ENCODE measurements around the gene MOV10L1. TPM values are rescaled to one million over a fixed set of nuclear protein-coding genes. Genes with fewer than 3 reads are reported as not detected.

MOV10L1 gene
- total RNA-seq, 4 donors from 2014 or later: 0.68 to 0.80 TPM; not detected in 2

- TF ChIP-seq EP300 (IDR thresholded peaks at IDR 0.05): no peak
- TF ChIP-seq, protein P1, sequence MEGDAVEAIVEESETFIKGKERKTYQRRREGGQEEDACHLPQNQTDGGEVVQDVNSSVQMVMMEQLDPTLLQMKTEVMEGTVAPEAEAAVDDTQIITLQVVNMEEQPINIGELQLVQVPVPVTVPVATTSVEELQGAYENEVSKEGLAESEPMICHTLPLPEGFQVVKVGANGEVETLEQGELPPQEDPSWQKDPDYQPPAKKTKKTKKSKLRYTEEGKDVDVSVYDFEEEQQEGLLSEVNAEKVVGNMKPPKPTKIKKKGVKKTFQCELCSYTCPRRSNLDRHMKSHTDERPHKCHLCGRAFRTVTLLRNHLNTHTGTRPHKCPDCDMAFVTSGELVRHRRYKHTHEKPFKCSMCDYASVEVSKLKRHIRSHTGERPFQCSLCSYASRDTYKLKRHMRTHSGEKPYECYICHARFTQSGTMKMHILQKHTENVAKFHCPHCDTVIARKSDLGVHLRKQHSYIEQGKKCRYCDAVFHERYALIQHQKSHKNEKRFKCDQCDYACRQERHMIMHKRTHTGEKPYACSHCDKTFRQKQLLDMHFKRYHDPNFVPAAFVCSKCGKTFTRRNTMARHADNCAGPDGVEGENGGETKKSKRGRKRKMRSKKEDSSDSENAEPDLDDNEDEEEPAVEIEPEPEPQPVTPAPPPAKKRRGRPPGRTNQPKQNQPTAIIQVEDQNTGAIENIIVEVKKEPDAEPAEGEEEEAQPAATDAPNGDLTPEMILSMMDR (IDR thresholded peaks at IDR 0.05): no peak
- TF ChIP-seq POLR2AphosphoS5 (IDR thresholded peaks at IDR 0.05): no peak
- no peak for TF ChIP-seq POLR2A (IDR thresholded peaks at IDR 0.05)
- DNase-seq (ENCODE audit: low spot score in 2 of 2): no peak
- whole genome bisulfite sequencing: 50% methylated on average over 8 of the region's 32 CpGs
- Histone ChIP-seq H3K36me3 (no peaks in the 10 kb centered on the region), H3K27ac (no peak overlapping the region), H3K4me1 (peaks cover 57% of the 10 kb centered on the region), H3K27me3 (peaks cover 6% of the 10 kb centered on the region), H3K9me3 (no peaks in the 10 kb centered on the region), H3K4me3 (peak overlapping the region; percentile 63)
Observed at GRCh38 chr22:50184004-50184901, 94.4 kb downstream of the MOV10L1 start.

DNA sequence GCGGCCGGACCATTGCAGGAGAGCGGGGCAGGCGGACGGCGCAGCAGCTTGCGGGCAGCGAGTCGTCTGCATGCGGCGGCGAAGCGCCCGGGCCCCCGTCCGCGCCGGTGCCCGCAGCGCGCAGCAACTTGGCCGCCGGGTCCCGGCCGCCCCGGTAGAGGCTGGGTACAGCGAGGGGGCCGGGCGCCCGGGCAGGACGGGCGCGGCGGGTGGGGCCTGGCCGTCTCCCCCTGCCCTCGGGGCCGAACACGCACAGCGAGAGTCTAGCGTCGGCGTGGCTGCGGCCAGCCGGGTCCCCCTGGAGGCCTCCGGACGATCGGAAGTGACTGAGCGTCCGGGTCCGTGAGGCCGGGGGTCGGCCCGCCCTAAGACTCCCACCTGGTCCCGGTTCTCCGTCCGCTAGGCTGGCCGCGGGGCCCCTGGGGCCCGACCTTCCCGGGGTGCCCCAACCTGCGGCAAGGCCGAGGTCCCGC is 95.1 kb downstream of the MOV10L1 start:
- H3K36me3 ChIP-seq: no peaks in the 10 kb centered on the region
- WGBS: 3% methylated on average over 13 of the region's 63 CpGs
- peaks cover 2% of the 10 kb centered on the region for H3K27me3 ChIP-seq
- peaks cover 64% of the 10 kb centered on the region for H3K4me1 ChIP-seq
- peak overlapping the region; percentile 63 for H3K4me3 ChIP-seq
- DNase-seq (ENCODE audit: low spot score in 2 of 2): no peak
- H3K9me3 ChIP-seq: no peaks in the 10 kb centered on the region
- no peak overlapping the region for H3K27ac ChIP-seq
- TF ChIP-seq EP300 (IDR thresholded peaks at IDR 0.05) (no peak), POLR2A (IDR thresholded peaks at IDR 0.05) (no peak), POLR2AphosphoS5 (IDR thresholded peaks at IDR 0.05) (no peak)
- TF ChIP-seq, protein P1 (IDR thresholded peaks at IDR 0.05): no peak

DNA sequence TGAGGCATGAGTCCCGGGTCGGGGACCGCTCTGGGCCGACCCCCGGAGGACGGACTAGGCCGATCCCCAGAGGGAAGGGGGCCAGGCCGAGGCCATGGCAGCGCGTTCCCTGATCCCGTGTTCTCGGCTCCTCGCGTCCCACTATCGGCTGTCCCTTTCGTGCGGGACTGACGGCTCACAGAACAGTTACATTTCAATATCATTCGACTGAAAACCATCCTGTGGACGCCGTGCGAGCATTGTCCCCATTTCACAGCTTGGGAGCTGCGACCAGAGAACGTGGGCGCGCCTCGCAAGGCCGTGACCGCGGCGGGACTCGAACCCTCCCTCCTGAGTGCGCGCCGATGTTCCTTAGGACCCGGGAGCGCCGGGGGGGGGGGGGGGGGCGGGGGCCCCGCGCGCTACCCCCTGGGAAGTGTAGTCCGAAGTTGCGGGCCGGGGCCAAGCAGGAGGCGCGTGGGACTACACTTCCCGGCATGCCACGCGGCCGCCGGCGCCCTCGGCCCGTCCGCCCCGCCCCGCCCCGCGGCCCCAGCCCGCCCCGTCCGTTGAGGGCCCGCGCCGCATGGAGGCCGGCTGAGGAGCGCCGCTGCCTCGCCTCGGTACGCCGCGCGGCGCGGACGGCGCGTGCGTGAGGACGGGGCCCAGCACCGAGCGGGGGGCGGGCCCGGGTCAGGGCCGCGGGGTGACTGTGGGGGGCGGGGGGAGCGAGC is 95.7 kb downstream of the MOV10L1 start, which contains the start of gene TRABD:
TSS of gene TRABD (plus strand) at position 539 of the 713 bp plus-strand sequence. CDS start 7,148 bp downstream, outside the sequence.
- Histone ChIP-seq H3K36me3 (no peaks in the 10 kb centered on the region), H3K27me3 (no peaks in the 10 kb centered on the region), H3K4me1 (peaks cover 70% of the 10 kb centered on the region), H3K27ac (peak within 1 kb of the TSS; percentile 26), H3K4me3 (peak within 1 kb of the TSS; percentile 63), H3K9me3 (no peaks in the 10 kb centered on the region)
- WGBS: 0% methylated on average over 3 of the region's 90 CpGs
- TF ChIP-seq POLR2AphosphoS5 (IDR thresholded peaks at IDR 0.05): peak in 1 of 3 donors; percentile 35
- TF ChIP-seq EP300 (IDR thresholded peaks at IDR 0.05): no peak
- DNase-seq (ENCODE audit: low spot score in 2 of 2): peak; percentile 88 to 94

DNA sequence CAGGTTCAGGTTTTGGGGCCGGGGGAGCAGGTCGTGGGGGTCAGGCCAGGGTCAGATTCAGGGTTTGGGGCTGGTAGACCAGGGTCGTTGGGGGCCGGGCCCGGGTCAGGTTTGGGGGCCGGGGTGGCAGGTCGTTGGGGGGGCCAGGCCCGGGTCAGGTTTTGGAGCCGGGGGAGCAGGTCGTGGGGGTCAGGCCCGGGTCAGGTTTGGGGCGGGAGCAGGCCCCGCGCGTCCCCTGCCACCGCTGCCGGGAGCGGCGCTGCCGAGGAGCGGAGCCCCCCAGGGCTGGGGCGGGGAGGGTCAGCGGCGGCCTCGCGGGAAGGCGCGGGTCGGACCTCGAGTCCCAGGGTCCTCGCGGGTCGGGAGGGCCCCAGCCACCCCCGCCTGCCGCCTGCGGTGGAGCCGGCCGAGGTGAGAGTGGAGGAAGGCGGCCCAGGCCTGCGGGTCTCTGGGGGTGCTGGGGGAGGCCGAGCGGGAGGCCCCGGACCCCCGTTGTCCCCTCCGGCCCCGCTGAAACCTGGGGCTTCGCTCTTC is 96.4 kb downstream of the MOV10L1 start:
- no peak for TF ChIP-seq EP300 (IDR thresholded peaks at IDR 0.05)
- TF ChIP-seq POLR2AphosphoS5 (IDR thresholded peaks at IDR 0.05): no peak
- TF ChIP-seq POLR2A (IDR thresholded peaks at IDR 0.05): no peak
- TF ChIP-seq, protein P1 (IDR thresholded peaks at IDR 0.05): no peak
- DNase-seq (ENCODE audit: low spot score in 2 of 2): no peak
- H3K27me3 ChIP-seq: no peaks in the 10 kb centered on the region
- H3K9me3 ChIP-seq: no peaks in the 10 kb centered on the region
- peaks cover 77% of the 10 kb centered on the region for H3K4me1 ChIP-seq
- peak overlapping the region; percentile 26 for H3K27ac ChIP-seq
- peak overlapping the region; percentile 63 for H3K4me3 ChIP-seq
- 0% methylated on average over 2 of the region's 47 CpGs for WGBS
- H3K36me3 ChIP-seq: no peaks in the 10 kb centered on the region

DNA sequence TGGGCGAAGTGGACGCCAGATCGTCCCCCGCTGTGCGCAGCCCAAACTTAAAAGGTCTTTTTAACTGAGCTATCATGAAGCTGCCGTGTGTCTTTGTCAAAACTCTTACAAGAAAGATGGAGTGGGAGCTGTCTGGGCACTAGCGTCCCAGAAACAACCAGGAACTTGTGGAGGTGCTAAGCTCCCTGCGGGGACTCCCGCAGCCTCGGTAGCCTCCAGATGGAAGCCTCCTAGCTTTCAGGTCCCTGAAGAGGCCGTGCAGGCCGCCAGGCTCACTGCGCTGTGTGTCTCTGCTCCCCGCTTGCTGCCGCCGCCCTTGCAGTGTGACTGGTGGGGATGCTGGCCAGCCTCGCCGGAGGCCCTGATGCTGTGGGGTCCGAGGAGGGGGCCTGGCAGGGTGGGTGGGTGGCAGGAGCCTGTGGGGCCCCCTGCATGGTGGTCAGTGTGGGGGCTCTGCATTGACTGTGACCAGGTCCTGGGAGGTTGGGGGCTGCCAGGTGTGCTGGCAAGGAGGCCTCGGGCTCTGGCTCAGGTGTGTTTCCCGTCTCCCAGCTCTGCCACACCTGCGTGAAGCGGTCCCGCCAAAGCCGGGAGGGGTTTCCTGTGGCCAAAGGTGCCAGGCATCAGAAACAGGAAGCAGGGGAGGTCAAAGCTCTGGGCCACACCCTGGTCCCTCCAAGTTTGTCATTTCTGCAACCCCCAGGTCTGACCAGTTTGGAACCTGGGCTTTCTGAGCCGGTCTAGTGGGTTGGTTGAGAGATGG is 97.1 kb downstream of the MOV10L1 start:
- Histone ChIP-seq H3K4me1 (peaks cover 83% of the 10 kb centered on the region), H3K4me3 (peak overlapping the region; percentile 63), H3K27ac (peak overlapping the region; percentile 26), H3K36me3 (no peaks in the 10 kb centered on the region), H3K27me3 (no peaks in the 10 kb centered on the region), H3K9me3 (no peaks in the 10 kb centered on the region)
- no peak for DNase-seq (ENCODE audit: low spot score in 2 of 2)
- TF ChIP-seq, protein P1 (IDR thresholded peaks at IDR 0.05): no peak
- TF ChIP-seq EP300 (IDR thresholded peaks at IDR 0.05): no peak
- no peak for TF ChIP-seq POLR2AphosphoS5 (IDR thresholded peaks at IDR 0.05)
- TF ChIP-seq POLR2A (IDR thresholded peaks at IDR 0.05): no peak
- 17% methylated on average over 7 of the region's 26 CpGs for WGBS

Data from suprapubic skin (tissue), 4 donors.